ENCODE measurements around the gene NFX1. TPM values are rescaled to one million over a fixed set of nuclear protein-coding genes. Genes with fewer than 3 reads are reported as not detected.

The NFX1 gene
- total and polyA plus RNA-seq, 9 of the 15 experiments (the other 6 are each of a cell fraction or from before 2014, with no cell fraction given), result 8.8 to 38.9 (median 26.8) TPM

GRCh38 chr9:33263131-33264002, 26.9 kb upstream of the NFX1 start (continued):
- TF ChIP-seq NFE2 (IDR thresholded peaks at IDR 0.05; ENCODE audit: low read depth) (no peak), CHD1 (IDR thresholded peaks at IDR 0.05; ENCODE audit: low read length) (peak; percentile 38), ZC3H4 (CRISPR knock-in tag; IDR thresholded peaks at IDR 0.05; ENCODE audit: borderline replicate concordance) (no peak), HMGXB4 (CRISPR knock-in tag; IDR thresholded peaks at IDR 0.05) (no peak), ZNF511 (CRISPR knock-in tag; IDR thresholded peaks at IDR 0.05) (peak; percentile 16; the same call in 1 of the 2 replicates)

- H3K4me3 ChIP-seq, result peak overlapping the region; percentile 80
- H3K9me1 ChIP-seq (ENCODE audit: control insufficient read depth, insufficient read depth, low read length), result no peaks in the 10 kb centered on the region
- H3K27ac ChIP-seq (ENCODE audit: extremely low read depth, low read depth, low read length), result peak overlapping the region; percentile 94
- in situ Hi-C loops (cut with MboI) (no loop called here), intact Hi-C loops (cut with micrococcal nuclease) (loop anchor here (1.0 kb wide), 1 partner anchor 26 kb away; the partner anchor contains the start of gene NFX1)
- H3K27me3 ChIP-seq (ENCODE audit: control insufficient read depth in 2 of 2, insufficient read depth in 2 of 2, low read length in 2 of 2), result no peaks in the 10 kb centered on the region
- peaks cover 64% of the 10 kb centered on the region for H3K36me3 ChIP-seq (ENCODE audit: control insufficient read depth, insufficient read depth, low read length)
- WGBS (ENCODE audit: insufficient coverage, low coverage, missing lambda C conversion rate), result 0% methylated on average over 28 of the region's 37 CpGs
- BruUV-seq (replicated peaks), result TSS peak; percentile 39
- DNase-seq (ENCODE audit: extremely low read depth in 1 of 4, low spot score in 3 of 4) (peak in 1 of 4 experiments; percentile 49), ATAC-seq (peak; percentile 21), FAIRE-seq (no peak)
- peak overlapping the region; percentile 96 to 100 for H3K9ac ChIP-seq (ENCODE audit: insufficient read depth in 1 of 2, low read depth in 2 of 2, low read length in 2 of 2)
- peaks cover 69% of the 10 kb centered on the region for H3K79me2 ChIP-seq (ENCODE audit: control insufficient read depth, insufficient read depth, low read length)
- POLR2A ChIA-PET, result interaction anchor here (0.6 to 2.5 kb wide), 5 partner anchors 10 to 239 kb away, joined by 3 to 23 read pairs (median 4); partner anchors contain the start of gene DNAJA1
- H2AFZ ChIP-seq (ENCODE audit: low read depth, low read length), result peak overlapping the region; percentile 72
- H3K4me1 ChIP-seq (replicated peaks in 1 of 2; ENCODE audit: control insufficient read depth in 2 of 2, insufficient read depth in 2 of 2, low read length in 2 of 2), result peaks cover 5 to 28% of the 10 kb centered on the region in 2 experiments; a peak in 3 of 5 replicates
- CTCF ChIA-PET (ENCODE audit: low intra/inter-chr PET ratio), result no interaction called here
- no peaks in the 10 kb centered on the region for H3K9me3 ChIP-seq (replicated peaks; ENCODE audit: control insufficient read depth, insufficient read depth, low read depth, low read length)
- H4K20me1 ChIP-seq (replicated peaks; ENCODE audit: control insufficient read depth, insufficient read depth, low read length), result no peaks in the 10 kb centered on the region
- peak overlapping the region; percentile 89 for H3K4me2 ChIP-seq (ENCODE audit: insufficient read depth, low read length)
- TF ChIP-seq ZNF232 (CRISPR knock-in tag; IDR thresholded peaks at IDR 0.05) (0 out of 2 replicates have a peak, but pooled peaks have one; percentile 60), HDAC1 (IDR thresholded peaks at IDR 0.05) (peak in 1 of 2 experiments; percentile 64; a peak in 2 of 4 replicates), ESRRA (IDR thresholded peaks at IDR 0.05; ENCODE audit: borderline replicate concordance, low read depth) (peak; percentile 52), MXI1 (IDR thresholded peaks at IDR 0.05; ENCODE audit: low read depth, low read length) (0 out of 2 replicates have a peak, but pooled peaks have one; percentile 24), TOE1 (IDR thresholded peaks at IDR 0.05; ENCODE audit: borderline replicate concordance) (peak; percentile 67), TOE1 (CRISPR knock-in tag; IDR thresholded peaks at IDR 0.05; ENCODE audit: borderline replicate concordance, low read depth) (no peak), USF1 (CRISPR knock-in tag; IDR thresholded peaks at IDR 0.05) (peak; percentile 84), HNRNPLL (IDR thresholded peaks at IDR 0.05; ENCODE audit: low read depth, low read length, poor library complexity, severe bottlenecking) (no peak), GTF2E2 (tag; IDR thresholded peaks at IDR 0.05) (no peak), SMARCA5 (IDR thresholded peaks at IDR 0.05) (0 out of 2 replicates have a peak, but pooled peaks have one; percentile 34)
Measured at GRCh38 chr9:33264003-33264472, 26.3 kb upstream of the NFX1 start.

All from K562 (cell line).